Astrocyte (in vitro differentiated cells and primary cell): ENCODE data around the gene APC2. TPM values are rescaled to one million over a fixed set of nuclear protein-coding genes. Genes with fewer than 3 reads are reported as not detected.

Experiments
- DNase-seq: peaks from one replicate; pipeline ENCODE4 v3.0.0-alpha.2; 2010; ENCODE audit warnings: low read depth
- FAIRE-seq: peaks from 2 replicates; lab custom pipeline; 2011; peaks lifted over from hg19 to GRCh38; lab: Jason Lieb, UNC
- H2AFZ ChIP-seq: 2 replicates; pipeline ENCODE4 v1.6.0; 2012; ENCODE audit warnings: low read depth, low read length, inconsistent platforms
- H3K27ac ChIP-seq: 2 replicates; pipeline ENCODE4 v1.5.1; 2011; ENCODE audit warnings: low read depth, low read length, inconsistent platforms
- H3K27me3 ChIP-seq: 2 replicates; pipeline ENCODE4 v1.6.0; 2011; ENCODE audit warnings: low read length, inconsistent platforms; ENCODE audit not compliant: insufficient read depth
- H3K36me3 ChIP-seq: 2 replicates; pipeline ENCODE4 v1.5.1; 2011; ENCODE audit warnings: low read length, inconsistent platforms; ENCODE audit not compliant: insufficient read depth
- H3K4me1 ChIP-seq: 2 replicates; pipeline ENCODE4 v1.5.1; 2011; ENCODE audit warnings: low read length, inconsistent platforms; ENCODE audit not compliant: insufficient read depth
- H3K4me2 ChIP-seq: 2 replicates; pipeline ENCODE4 v1.6.0; 2012; ENCODE audit warnings: low read length, inconsistent platforms
- H3K4me3 ChIP-seq: 2 replicates; pipeline ENCODE4 v1.5.1; 2011; ENCODE audit warnings: low read depth, mild to moderate bottlenecking, low read length, inconsistent platforms; ENCODE audit not compliant: insufficient read depth
- H3K79me2 ChIP-seq: 2 replicates; pipeline ENCODE4 v1.6.0; 2012; ENCODE audit warnings: mild to moderate bottlenecking, low read length, inconsistent platforms; ENCODE audit not compliant: insufficient read depth
- H3K9ac ChIP-seq: 2 replicates; pipeline ENCODE4 v1.6.0; 2012; ENCODE audit warnings: mild to moderate bottlenecking, low read length, inconsistent platforms
- H3K9me3 ChIP-seq: 2 replicates; pipeline ENCODE4 v1.5.1; 2012; ENCODE audit warnings: low read depth, mild to moderate bottlenecking, low read length, inconsistent platforms; ENCODE audit not compliant: insufficient read depth
- H4K20me1 ChIP-seq: 2 replicates; pipeline ENCODE4 v1.6.0; 2012; ENCODE audit warnings: low read length, inconsistent platforms; ENCODE audit not compliant: insufficient read depth
- H3K27ac Mint-ChIP-seq: one replicate; pipeline ENCODE4 v1.8.0; 2021; ENCODE audit warnings: mild to moderate bottlenecking, mixed read lengths; ENCODE audit not compliant: unreplicated experiment
- H3K27me3 Mint-ChIP-seq: one replicate; pipeline ENCODE4 v1.8.0; 2021; ENCODE audit warnings: low read depth, mixed read lengths; ENCODE audit not compliant: unreplicated experiment
- H3K36me3 Mint-ChIP-seq: one replicate; pipeline ENCODE4 v1.8.0; 2021; ENCODE audit warnings: low read depth, mixed read lengths; ENCODE audit not compliant: unreplicated experiment
- H3K4me1 Mint-ChIP-seq: one replicate; pipeline ENCODE4 v1.8.0; 2021; ENCODE audit warnings: low read depth, mixed read lengths; ENCODE audit not compliant: unreplicated experiment
- H3K4me3 Mint-ChIP-seq: one replicate; pipeline ENCODE4 v1.8.0; 2021; ENCODE audit warnings: mild to moderate bottlenecking, moderate library complexity, mixed read lengths; ENCODE audit not compliant: unreplicated experiment
- H3K9me3 Mint-ChIP-seq: one replicate; pipeline ENCODE4 v1.8.0; 2021; ENCODE audit warnings: mild to moderate bottlenecking, mixed read lengths; ENCODE audit not compliant: unreplicated experiment
- CTCF ChIP-seq: IDR thresholded peaks from 2 replicates; pipeline ENCODE4 v1.5.1; 2011; ENCODE audit warnings: low read depth, mild to moderate bottlenecking, inconsistent platforms, low read length, moderate library complexity; ENCODE audit not compliant: insufficient read depth
- EZH2 ChIP-seq: IDR thresholded peaks from 2 replicates; pipeline ENCODE4 v1.6.1; 2012; ENCODE audit warnings: mild to moderate bottlenecking, low read length, inconsistent platforms; ENCODE audit not compliant: insufficient read depth
- total RNA-seq: library from RNA; stranded (reverse); gene quantifications from 2 replicates; pipeline ENCODE4 v1.2.1, GENCODE V29; 2021

APC2 gene
- total RNA-seq, 1 donor from 2014 or later = 7.1 TPM

- no peak for FAIRE-seq
- Histone ChIP-seq H3K4me2 (no peak overlapping the region), H3K4me3 (no peak overlapping the region), H3K36me3 (no peaks in the 10 kb centered on the region), H3K9me3 (no peaks in the 10 kb centered on the region), H4K20me1 (no peaks in the 10 kb centered on the region), H3K4me1 (peaks cover 15% of the 10 kb centered on the region), H2AFZ (no peak overlapping the region), H3K79me2 (no peaks in the 10 kb centered on the region), H3K9ac (no peak overlapping the region), H3K27ac (no peak overlapping the region), H3K27me3 (peaks cover 5% of the 10 kb centered on the region)
- Mint-ChIP-seq H3K4me1 (peaks cover 3% of the 10 kb centered on the region), H3K27ac (no peak overlapping the region), H3K36me3 (peaks cover 2% of the 10 kb centered on the region), H3K9me3 (no peaks in the 10 kb centered on the region), H3K4me3 (no peak overlapping the region), H3K27me3 (peaks cover under 1% of the 10 kb centered on the region)
- no peak for DNase-seq
- TF ChIP-seq EZH2 = no peak
- TF ChIP-seq CTCF = no peak
Measured at GRCh38 chr19:1486720-1487575, 37.0 kb downstream of the APC2 start.

- DNase-seq (no peak), FAIRE-seq (no peak)
- H3K27ac Mint-ChIP-seq = no peak overlapping the region
- peaks cover 2% of the 10 kb centered on the region for H3K36me3 Mint-ChIP-seq
- peaks cover 2% of the 10 kb centered on the region for H3K27me3 Mint-ChIP-seq
- H2AFZ ChIP-seq = no peak overlapping the region
- H3K9me3 Mint-ChIP-seq = no peaks in the 10 kb centered on the region
- H3K9me3 ChIP-seq = no peaks in the 10 kb centered on the region
- H3K4me3 Mint-ChIP-seq = no peak overlapping the region
- peaks cover 5% of the 10 kb centered on the region for H3K27me3 ChIP-seq
- no peak overlapping the region for H3K4me2 ChIP-seq
- H3K9ac ChIP-seq = no peak overlapping the region
- peaks cover 15% of the 10 kb centered on the region for H3K4me1 ChIP-seq
- H3K36me3 ChIP-seq = no peaks in the 10 kb centered on the region
- H3K4me1 Mint-ChIP-seq = peaks cover 3% of the 10 kb centered on the region
- no peak overlapping the region for H3K4me3 ChIP-seq
- H3K79me2 ChIP-seq = no peaks in the 10 kb centered on the region
- H3K27ac ChIP-seq = no peak overlapping the region
- no peaks in the 10 kb centered on the region for H4K20me1 ChIP-seq
- no peak for TF ChIP-seq CTCF
- no peak for TF ChIP-seq EZH2
Measured at GRCh38 chr19:1487576-1488281, 37.8 kb downstream of the APC2 start.
